Hematopoietic multipotent progenitor cell (in vitro differentiated cells): ENCODE results near the gene TNNT2. TPM values are rescaled to one million over a fixed set of nuclear protein-coding genes. Genes with fewer than 3 reads are reported as not detected.

ENCODE experiments used
- DNase-seq, 3 donors: peaks; one replicate each; pipeline ENCODE4 v3.0.0-alpha.2; 2011 to 2015; ENCODE audit warnings: low read depth in 2 of 3, low spot score in 2 of 3
- total RNA-seq: library from RNA; depleted of rRNA; stranded (reverse); fragments of >200 nt; gene quantifications from one replicate; pipeline ENCODE4 v1.2.3, GENCODE V29; 2012

The TNNT2 gene
- not detected for total RNA-seq

DNA sequence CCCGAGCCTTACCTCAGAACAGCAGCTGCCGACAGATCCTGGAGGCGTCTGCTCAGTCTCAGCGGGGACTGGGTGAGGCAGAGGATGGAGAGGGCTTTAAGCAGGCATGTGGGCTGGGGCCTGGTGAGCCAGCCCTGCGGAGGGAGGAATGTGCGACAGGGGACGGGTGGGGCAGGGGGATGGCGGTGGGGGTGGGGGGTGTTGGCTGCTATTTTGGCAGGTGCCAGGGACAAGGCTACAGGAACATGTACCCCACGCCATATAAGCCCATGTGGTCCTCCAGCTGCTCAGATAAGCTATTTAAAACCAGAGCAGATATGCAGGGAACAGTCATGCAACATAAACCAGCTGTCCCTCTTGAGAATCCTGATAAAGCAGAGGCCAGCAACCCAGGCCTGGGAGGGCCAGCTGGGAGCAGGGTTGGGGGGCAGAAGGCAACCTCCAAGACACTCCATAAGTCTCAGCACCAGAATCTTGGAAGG is at the start of gene TNNT2:
Gene TNNT2, minus strand, starts transcription at position 70 of the 482 bp plus-strand sequence. CDS start 4,426 bp downstream, outside the sequence.
- DNase-seq: no peak

DNA sequence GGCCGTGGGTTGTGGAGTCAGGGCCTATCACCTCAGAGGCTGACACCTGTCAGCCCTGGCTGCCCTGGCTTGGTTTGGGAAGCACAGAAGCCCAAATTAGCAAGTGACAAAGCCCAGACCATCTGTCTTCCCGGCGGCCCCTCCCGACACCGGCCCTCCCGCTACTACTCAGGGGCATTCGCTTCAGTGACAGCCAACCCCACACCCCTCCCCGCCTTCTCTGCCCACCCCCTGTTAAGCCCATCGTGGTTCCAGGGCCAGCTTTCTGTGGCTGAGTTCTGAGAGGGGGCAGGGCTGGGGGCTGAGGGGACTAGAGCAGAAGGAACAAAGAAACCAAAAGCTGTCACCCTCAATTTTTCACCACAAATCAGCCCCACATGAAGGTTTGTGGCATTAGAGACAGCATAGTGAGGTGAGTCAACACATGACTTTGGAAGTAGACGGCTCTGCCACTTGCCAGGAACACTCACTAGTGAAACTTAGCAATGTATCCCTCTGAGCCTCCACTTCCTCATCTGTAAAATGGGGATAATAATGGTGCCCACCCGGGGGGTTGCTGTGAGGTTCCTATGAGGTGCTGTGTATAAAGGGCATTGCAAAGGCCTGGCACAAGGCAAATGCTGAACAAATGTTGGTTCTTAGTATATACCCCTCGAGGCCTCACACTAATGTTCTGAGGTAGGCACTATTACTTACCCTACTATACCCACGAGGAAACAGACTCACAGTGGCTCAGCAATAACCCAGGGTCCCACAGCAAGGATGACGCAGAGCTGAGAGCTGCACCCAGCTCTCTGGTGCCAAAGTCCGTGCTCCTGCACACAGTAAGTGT is 49.2 kb upstream of the TNNT2 start:
- peak in 2 of 3 donors; percentile 36 to 70 for DNase-seq

DNA sequence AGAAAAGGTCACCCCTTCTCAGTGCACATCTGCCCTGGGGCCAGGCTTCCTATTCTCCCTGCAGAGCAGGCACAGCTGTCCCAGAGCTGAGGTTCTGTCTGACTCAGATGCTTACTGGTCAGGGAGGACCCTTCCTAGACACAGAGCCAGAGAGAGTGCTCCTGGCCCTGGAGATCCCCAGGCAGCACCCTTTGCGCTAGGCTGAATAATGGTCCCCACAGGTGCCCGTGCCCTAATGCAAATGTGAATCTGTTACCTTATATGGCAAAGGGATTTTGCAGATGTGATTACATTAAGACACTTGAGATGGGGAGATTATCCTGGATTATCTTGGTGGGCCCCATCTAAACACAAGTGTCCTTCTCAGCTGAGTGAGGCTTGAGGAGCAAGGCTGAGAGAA is 46.7 kb upstream of the TNNT2 start:
- DNase-seq: no peak

DNA sequence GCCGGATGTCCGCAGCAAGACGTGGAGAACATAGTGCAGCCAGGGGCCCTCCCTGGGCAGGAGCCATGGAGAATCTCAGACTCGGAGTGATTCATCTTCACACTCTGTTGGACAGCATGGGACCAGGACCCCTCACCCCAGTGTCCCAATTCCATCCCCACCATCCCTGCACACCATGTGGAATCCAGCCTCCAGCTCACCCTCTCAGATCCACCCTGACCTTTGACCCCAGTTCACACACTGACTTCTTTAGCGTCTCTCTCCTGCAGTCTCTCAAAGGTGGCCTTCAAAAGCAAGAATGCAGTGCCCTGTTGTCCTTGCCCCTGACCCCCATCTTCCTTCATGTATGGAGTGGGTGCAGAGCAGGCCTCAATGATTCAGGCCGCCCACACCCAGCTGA is 46.2 kb upstream of the TNNT2 start:
- DNase-seq: no peak

DNA sequence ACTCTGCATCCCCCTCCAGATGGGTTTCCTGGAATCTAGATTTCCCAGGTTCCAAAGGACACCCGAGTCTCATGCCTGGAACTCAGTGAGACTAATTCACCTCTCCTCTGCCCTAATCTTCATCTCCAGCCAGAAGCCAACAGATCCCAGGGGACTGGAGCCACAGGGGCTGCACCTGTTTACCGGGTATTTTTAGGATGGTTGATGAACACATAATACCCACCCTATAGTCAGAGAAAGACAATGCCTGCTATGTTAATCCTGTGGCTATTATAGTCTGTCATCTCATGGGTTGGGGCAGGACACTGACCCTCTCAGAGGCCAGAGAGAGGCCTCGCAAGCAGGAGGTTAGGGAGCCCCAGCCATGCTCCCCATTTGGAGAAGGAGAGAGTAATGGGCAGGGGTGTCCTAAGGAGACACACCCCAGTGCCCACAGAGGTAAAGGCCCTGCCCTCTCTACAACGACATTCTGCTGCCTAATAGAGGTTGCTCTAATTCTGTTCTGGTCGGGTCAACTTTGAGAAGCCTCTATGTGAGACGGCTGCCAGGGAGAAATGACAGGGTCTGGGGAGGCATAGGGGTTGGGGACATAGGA is 45.1 kb upstream of the TNNT2 start:
- no peak for DNase-seq

DNA sequence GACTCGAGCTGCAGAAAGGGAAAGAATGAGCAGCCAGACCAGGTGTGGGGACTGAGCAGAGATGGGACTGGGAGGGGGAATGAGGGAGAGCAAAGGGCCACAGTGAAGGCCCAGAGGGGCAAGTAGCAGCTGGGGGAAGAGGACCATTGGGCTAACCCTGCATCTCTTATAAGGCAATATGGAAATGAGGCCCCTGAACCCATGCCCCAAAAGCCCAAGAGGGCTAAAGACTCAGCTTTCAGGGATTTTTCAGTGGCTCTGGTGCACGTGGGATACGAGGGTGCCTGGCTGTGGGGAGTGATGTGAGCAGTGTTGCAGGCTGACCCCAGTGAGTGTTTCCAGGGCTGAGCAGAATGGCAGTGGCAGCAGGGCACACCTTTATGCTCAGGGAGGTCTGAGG is 44.5 kb upstream of the TNNT2 start:
- DNase-seq: no peak

DNA sequence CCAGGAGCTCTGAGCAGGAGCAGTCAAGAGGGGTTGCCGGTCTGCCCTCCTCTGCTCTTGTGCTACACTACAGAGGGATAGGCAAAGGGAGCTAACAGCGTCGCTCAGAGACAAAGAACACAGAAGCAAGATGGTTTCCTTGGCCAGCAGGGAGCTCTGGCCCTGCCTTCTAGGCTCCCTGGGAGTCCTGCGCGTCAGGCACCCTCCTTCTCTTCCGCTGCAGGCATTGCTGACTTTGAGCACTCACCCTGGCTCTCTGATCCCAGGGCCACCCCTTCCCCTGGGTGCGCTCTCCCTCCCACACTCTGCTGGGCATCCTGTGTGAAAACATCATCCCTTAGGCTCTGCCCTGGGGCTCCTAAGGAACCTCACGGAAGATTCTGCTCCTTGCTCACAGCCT is 43.6 kb upstream of the TNNT2 start:
- no peak for DNase-seq

DNA sequence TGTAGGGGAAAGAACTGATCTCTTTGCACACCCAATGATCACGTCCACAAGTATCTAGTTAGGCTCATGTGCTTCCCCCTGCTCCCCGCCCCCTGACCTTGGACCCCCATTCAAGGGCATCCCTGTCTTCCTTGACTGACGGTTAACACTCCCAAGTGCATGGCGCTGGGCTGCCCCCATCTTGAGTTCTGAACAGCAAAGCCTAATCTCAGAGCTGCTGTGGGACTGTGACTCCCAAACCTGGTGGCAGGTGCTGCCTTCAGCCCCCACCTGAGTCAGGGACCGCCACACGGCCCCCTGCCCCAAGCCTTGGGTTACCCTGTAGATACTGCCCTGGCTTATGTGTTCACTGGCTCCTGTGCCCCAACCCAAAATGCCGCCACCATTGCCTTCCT is 43.1 kb upstream of the TNNT2 start:
- no peak for DNase-seq

DNA sequence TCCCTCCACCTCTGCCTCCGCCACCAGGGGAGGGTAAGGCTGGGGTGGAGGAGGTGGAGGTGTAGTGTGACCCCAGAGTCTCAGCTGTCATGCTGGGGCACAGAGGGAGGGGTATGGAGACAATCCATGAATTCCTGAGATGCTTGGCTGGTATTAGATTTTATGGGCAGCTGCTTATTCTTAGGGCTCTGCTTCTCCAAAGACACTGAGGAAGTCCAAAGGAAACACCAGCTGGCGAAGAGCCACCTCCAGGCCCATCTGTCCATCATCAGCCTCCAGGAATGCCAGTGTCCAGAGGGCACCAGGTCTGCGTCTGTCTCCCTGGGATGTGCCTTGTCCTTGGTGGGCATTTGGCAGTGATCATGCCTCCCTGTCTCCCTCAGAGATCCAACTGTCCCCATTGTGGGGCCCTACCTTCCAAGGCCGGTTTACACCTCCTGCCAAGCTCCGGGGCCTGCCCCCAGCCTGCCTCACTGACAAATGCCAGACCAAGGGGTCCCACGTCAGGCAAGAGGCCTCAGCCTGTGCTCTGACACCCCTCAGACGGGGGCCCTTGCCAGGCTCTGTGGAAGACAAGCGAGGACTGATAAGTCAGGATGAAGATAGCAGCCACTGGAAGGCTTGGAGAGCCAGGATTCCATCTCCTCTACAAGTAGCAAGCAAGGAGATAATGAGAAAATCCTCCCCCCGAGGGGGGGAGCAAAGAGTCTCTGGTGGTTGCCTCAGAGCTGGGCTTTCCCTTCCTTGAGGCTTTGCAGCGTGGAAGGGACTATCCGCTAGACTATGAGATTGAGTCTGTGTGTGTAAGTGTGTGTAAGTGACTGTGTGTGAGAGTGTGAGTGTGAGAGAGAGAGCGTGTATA is 42.5 kb upstream of the TNNT2 start:
- no peak for DNase-seq

DNA sequence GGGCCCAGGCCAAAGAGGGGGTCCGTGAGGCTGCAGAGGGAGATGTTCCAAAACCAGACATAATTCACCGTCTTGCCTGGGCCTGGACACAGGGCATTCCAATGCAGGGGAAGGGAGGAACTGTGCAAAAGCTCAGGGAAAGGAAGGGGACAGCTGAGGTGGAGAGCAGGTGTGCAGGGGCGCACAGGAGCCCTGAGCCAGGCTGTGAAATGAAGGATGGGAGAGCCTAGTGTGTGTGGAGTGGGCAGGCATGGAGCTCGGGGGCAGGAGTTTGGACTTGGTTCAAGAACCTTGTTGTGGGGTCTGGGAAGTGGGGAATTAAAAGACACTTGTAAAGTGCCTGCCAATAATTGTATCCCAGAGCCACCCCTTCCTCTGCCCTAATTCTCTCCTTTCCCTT is 41.8 kb upstream of the TNNT2 start:
- no peak for DNase-seq

DNA sequence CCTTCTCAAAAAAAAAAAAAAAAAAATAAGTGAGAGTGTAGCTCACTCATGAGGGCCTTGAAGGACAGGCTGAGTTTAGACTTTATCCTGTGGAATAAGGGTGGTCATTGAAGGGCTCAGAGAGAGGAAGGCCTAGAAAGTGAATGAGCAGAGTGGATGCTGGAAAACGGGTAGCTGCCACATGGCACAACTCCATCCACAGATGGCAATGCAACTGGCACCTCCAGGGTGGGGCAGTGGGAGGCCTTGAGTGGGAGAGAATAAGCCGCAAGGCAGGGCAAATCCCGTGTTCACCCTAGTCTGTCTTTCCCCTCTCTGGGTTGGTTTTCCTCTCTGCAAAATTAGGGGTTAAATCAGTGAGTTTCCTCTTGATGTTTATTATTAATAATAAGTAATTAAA is 41.0 kb upstream of the TNNT2 start:
- DNase-seq: no peak

DNA sequence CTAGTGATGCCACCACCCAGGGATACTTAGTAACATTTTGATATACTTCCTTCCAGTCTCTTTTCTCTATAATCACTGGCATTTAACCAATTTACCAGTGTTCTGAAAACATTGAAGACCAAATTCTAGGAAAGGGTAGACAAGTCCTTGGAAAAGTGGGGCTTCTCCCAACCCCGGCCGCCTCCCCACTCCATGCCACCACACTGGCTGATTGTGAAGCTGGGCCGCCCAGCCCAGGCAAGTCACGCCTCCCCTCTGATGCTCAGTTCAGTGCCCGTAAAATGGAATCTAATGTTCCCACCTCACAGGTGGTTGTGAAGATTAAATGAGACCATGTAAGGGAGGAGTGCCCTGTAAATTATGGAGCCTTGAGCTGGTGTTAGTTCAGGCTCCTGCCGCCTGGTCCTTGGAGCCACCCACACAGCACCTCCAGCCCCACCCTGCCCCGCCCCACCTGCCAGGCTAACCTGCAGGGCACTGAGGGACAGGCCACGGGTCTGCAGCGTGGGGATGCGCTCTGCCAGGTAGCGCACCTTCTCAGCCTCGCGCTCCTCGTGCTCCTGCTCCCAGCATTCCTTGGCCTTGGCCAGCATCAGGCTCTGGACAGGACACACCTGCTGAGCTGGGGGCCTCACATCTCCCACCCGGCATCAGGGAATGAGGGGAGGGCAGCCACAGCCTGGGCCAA is 36.7 kb upstream of the TNNT2 start:
- no peak for DNase-seq

DNA sequence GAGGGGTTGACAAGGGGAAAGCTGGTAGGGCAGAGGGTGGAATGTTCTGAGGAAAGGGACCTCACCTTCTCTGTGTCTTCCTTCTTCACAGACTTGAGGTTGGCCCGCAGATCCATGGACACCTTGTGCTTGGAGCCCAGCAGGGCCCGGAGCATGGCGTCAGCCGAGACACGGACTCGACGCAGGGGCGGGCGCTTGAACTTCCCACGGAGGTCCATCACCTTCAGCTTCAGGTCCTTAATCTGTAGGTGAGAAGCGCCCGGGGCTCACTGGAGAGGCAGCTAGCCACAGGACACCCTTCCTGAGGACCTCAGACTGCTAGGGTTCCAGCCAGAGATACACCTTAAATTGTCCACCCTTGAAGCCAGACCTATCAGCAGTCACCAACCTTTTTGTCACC is 33.8 kb upstream of the TNNT2 start:
- DNase-seq: no peak

DNA sequence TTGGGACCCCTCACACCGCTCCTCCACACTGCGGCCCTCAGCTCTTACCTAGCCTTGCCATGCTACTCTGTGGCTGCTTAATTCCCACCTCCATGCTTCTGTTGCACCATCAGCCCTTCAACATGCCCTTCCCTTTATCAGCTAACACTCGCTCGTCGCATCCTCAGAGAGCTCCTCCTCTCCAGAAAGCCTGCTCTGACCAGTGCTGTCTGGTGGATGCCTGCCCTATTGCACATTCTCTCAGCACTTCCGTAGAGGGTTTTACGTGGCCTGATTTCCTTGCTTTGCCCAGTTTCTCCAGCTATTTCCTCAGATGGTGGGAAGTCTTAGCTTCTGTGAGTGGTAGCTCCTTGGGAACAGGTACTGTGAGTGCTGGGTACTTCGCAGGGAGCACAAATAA is 32.0 kb upstream of the TNNT2 start:
- no peak for DNase-seq

DNA sequence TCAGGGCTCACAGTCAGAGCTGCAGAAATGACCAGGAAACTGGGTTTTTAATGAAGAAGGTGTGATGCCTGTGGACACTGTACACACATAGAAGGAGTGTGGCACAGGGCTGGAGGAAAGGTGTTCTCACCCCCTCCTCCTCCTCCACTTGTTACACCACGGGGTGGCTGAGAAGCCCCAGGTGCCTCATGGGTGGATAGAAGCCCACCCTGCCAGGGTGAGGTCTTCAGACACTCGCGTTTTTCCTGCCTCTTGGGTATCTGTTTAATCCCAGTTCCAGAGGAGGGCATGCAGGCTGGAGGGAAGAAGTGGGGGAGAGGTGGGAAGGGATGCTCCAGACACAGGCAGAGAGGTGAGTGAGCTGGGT is 31.3 kb upstream of the TNNT2 start:
- DNase-seq: no peak

DNA sequence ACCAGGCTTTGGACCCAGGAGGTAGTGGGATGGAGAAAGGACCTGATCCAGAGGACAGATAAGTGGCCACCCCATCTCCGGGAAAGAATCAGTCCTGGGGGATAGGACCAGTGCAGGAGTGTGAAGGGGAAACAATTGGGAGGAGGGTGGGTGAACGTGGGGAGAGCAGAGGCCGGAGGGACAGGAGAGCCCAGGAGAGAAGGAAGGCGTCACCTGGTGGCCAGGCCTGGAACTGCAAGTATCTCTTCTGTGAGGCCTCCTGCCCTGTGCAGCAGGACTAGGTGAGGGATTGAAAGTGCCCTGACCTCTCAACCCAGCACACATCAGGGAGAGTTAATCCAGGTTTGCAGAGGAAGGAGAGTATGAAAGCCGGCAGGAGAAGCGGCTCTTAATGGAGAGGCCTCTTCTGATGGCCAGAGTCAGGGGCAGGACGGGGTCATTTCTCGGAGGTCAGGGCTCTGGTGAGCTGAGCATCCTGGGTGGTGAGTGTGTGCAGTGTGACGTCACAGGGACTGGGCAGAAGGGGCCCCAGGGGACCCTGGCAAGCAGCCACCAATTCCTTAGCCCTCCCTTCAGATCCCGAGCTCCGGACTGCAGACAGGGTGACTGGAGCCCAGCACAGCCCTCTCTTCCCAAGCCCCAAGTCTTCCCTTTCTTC is 30.8 kb upstream of the TNNT2 start:
- DNase-seq: peak; percentile 31 to 77 (median 66)

DNA sequence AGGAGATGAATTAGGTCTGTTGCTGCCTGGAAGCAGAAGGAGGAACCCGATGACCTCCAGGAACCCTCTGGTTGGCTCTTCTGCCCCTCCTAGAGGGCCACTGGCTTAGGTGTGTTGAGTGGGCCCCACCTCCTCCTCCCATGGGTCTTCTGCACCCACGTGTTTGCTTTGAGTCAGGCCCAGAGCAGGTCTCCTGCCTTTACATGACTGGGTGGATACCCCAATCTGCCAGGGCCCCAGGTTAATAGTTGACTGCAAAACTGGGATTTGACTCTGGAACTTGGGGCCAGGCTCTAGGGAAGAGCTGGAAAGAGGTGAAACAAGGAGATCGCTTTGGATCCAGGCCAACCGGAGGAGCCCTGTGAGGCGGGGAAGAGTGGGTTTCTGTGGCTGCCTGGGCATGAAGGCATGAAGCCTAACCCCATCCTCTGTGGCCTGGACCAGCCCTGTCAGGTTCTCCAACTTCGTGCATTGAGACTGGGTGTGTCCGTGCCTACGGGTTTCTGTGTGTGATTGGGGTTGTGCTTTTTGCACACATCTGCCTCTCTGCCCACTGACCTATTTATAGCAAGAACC is 29.4 kb upstream of the TNNT2 start:
- DNase-seq: no peak

DNA sequence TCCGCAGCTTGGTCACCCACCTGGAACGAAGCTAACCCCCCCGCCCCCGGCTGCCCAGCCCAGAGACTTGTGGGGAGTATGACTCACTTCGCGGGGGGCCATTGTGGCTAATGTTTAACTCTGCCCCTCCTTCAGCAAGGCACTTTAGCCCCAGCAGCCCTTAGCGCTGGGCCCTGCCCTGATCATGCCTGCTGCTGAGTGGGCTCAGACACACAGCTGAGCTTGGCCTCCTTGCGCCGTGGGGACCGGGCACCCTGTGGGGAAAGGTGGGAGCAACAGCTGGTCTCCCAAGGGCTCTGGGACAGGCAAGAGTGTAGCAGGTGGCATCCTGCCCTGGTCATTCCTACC is 28.0 kb upstream of the TNNT2 start:
- no peak for DNase-seq

DNA sequence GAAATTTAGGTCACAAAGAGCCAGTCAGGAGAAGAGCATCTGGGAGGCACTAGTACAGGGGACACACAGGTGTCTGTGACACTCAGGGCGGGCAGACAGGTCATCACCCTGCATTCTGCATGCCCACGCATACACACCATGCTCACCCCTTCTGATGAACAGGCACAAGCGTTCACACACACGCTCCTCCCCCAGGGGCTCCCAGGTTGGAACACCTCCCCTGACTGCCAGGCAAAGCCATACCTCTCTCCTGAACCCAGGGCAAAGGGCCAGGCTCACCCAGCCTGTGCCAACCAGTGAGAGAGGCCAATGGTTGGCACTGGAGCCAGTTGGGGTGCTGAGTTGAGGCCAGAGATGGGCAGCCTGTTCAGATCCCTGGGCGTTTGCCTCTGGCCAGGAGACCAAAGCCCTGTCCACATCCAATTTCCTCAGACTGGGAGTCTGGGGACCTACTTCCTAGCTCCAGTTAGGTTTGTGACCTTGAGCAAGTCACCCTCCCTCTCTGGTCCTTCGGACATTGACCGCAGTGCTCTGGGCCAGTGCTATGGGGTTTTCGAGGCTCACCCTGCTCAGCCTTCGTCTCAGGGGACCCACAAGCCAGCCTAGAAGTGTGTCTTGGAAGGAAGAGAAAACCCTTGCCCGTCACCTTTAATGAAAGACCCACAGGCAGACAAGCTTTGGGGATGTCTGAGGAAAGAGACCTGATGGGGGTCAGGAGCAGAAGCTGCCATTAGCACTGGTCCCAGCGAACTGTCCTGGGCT is 27.4 kb upstream of the TNNT2 start:
- no peak for DNase-seq
